AG09319 (cell line): ENCODE data around the gene TNFRSF18.

Experiments
- DNase-seq: peaks from one replicate; pipeline ENCODE4 v3.0.0-alpha.2; 2010; ENCODE audit warnings: low read depth; ENCODE audit errors: extremely low read depth
- CTCF ChIP-seq: IDR thresholded peaks from 2 replicates; pipeline ENCODE4 v1.5.1; 2011; ENCODE audit warnings: low read depth, mild to moderate bottlenecking, inconsistent platforms, low read length, moderate library complexity

The TNFRSF18 gene

DNA sequence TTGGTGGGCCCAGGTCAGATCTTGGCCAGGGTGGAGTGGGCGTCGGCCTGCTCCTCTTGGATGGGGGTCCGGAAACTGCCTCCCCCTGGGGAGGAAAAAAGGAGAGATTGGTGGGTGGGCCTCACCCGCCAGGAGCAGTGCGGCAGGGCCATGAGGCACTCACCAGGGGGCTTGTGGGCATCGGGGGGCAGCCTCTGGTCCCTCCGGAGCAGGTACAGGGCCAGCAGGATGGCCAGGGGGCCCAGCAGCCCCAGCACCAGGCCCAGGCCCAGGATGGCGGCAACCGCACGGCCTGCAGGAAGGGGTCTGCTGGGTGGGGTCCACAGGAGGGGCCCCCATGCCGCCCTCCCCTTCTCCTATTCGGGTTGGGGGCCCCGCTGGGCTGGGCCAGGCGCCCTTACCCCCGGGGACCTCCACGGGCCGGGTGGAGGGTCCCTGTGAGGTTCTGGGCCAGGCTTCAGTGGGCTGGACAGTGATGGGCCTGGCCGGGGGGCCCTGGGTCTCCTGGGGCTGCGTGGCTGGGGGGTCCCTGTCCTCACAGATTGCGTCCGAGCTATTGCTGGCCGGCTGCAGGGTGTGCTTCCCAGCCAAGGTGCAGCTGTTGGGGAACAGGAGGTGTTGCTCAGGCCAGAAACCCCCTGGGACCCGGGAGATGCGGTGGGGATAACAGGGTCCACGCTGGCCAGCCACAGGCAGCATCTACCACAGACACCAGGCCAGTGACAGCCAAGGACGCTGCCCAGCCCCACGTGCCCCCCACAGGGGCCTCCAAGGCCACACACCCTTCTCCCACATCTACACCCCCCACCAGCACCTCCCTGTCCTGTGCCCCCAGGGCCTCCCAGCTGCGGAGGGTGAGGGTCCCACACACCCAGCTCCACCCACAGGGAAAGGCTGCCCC lies 5.4 kb upstream of the TNFRSF18 start:
- TF ChIP-seq CTCF = no peak
- no peak for DNase-seq

- TF ChIP-seq CTCF = no peak
- DNase-seq = no peak
Measured at GRCh38 chr1:1210726-1211540, 4.5 kb upstream of the TNFRSF18 start.

- DNase-seq = no peak
- TF ChIP-seq CTCF = no peak
Measured at GRCh38 chr1:1208713-1209433, 2.5 kb upstream of the TNFRSF18 start.

DNA sequence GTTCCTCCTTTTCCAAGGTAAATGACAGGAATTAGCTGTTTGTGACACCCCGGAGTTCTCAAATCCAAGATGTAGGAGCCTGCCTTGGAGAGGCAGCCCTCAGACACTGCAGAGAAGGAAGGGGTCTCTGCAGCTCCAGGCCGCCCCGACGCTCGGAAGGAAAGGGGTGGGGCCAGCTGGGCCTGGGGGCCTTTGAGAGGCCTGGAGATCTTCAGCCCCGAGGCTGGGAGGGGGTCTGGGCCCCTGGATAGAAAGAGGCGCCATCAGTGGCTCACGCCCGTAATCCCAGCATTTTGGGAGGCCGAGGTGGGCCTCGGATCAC lies 1.1 kb upstream of the TNFRSF18 start:
- DNase-seq = no peak
- TF ChIP-seq CTCF = no peak

DNA sequence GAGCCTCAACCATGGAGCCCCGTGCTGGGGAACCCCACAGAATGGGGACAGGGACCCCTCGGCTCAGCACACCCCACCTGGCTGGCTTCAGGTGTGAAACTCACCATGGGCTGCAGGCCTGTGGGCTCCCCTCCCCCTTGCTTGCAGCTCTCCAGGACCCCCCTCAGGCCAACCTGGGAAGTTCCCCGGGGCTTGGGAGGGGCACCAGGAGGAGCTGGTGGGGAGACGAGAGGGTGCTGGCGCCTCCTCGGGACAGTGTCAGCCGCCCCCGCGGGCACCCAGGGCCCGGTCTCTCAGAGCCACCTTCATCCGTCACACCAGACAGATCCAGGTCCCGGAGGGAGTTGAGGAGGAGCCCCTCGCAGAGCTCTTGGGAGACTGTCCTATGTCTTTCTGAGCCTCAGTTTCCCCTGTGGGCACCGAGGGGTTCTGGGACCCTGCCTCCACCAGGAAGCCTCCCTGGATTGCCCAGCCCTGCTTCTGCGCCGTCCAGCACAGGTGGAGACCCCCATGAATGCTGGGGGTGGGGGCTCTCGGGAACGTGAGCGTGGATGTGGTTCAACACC lies 657 bp upstream of the TNFRSF18 start:
- no peak for TF ChIP-seq CTCF

GRCh38 chr1:1205769-1206375 lies 520 bp downstream of the TNFRSF18 start:
- TF ChIP-seq CTCF = no peak
- DNase-seq = no peak

More for the DNA sequence above, 657 bp upstream of the TNFRSF18 start:
- no peak for DNase-seq
